Peyer's patch (tissue), 4 donors: ENCODE results near the gene WDR46. TPM values are rescaled to one million over a fixed set of nuclear protein-coding genes. Genes with fewer than 3 reads are reported as not detected.

Source experiments
- DNase-seq, 3 donors: peaks; one replicate each; pipeline ENCODE4 v3.0.0-alpha.2; 2017 to 2019
- H3K27ac ChIP-seq, 4 donors: fragments of 200-600 bp; sonication (generic); one replicate each; pipeline ENCODE4 v1.5.1; 2016 to 2019
- H3K27me3 ChIP-seq, 2 donors: fragments of 200-600 bp; sonication (generic); one replicate each; pipeline ENCODE4 v1.5.1; 2019
- H3K36me3 ChIP-seq, 3 donors: fragments of 200-600 bp; sonication (generic); one replicate each; pipeline ENCODE4 v1.5.1; 2016 to 2019
- H3K4me1 ChIP-seq, 4 donors: fragments of 200-600 bp; sonication (generic); one replicate each; pipeline ENCODE4 v1.5.1; 2016 to 2019
- H3K4me3 ChIP-seq, 4 donors: fragments of 200-600 bp; sonication (generic); 1 replicate in 3 of 4; 2 replicates in 1 of 4; pipeline ENCODE4 v1.5.1; 2016 to 2019; ENCODE audit warnings: mild to moderate bottlenecking in 1 of 4
- H3K9me3 ChIP-seq, 4 donors: fragments of 200-600 bp; sonication (generic); one replicate each; pipeline ENCODE4 v1.5.1; 2016 to 2019; ENCODE audit warnings: mild to moderate bottlenecking in 1 of 4
- CTCF ChIP-seq, 6 experiments: fragments of 450-650 bp in 4 of 6; fragments of 200-600 bp in 2 of 6; sonication (generic) in 1 of 6; IDR thresholded peaks; one replicate each; pipeline ENCODE4 v1.5.1; 2017 to 2019; ENCODE audit warnings: antibody characterized with exemption in 6 of 6, mild to moderate bottlenecking in 3 of 6, moderate library complexity in 1 of 6
- POLR2A ChIP-seq, 2 donors: fragments of 450-650 bp; IDR thresholded peaks; one replicate each; pipeline ENCODE4 v1.5.1; 2017; ENCODE audit warnings: antibody characterized with exemption in 2 of 2, mild to moderate bottlenecking in 2 of 2, moderate library complexity in 2 of 2
- total RNA-seq, 4 donors: library from RNA; depleted of rRNA; stranded (reverse); fragments of >200 nt; gene quantifications; one replicate each; pipeline ENCODE4 v1.1.0, GENCODE V29; 2016

WDR46 gene
- total RNA-seq, 4 donors from 2014 or later = 22.1 to 102 (median 34.3) TPM

GRCh38 chr6:33273129-33273923 is 15.7 kb downstream of the WDR46 start:
- peak overlapping the region in 3 of 4 donors; percentile 69 to 77 (median 70) for H3K4me3 ChIP-seq
- H3K4me1 ChIP-seq = peaks cover 0 to 66% (median 20%) of the 10 kb centered on the region in 4 donors

GRCh38 chr6:33272275-33273128 is 16.5 kb downstream of the WDR46 start:
- Histone ChIP-seq H3K9me3 (no peaks in the 10 kb centered on the region), H3K4me3 (peak overlapping the region; percentile 65 to 77 (median 70)), H3K27ac (peak overlapping the region; percentile 83 to 95 (median 90)), H3K4me1 (peaks cover 0 to 58% (median 19%) of the 10 kb centered on the region in 4 donors), H3K36me3 (peaks cover 0 to 46% (median 0%) of the 10 kb centered on the region in 3 donors), H3K27me3 (no peaks in the 10 kb centered on the region)
- DNase-seq = no peak
- TF ChIP-seq POLR2A (IDR thresholded peaks at IDR 0.05) = peak in 1 of 2 donors; percentile 5
- no peak for TF ChIP-seq CTCF (IDR thresholded peaks at IDR 0.05)

More at GRCh38 chr6:33273129-33273923, 15.7 kb downstream of the WDR46 start:
- Histone ChIP-seq H3K36me3 (peaks cover 0 to 38% (median 0%) of the 10 kb centered on the region in 3 donors), H3K27me3 (no peaks in the 10 kb centered on the region), H3K27ac (peak overlapping the region in 3 of 4 donors; percentile 83 to 95 (median 90)), H3K9me3 (no peaks in the 10 kb centered on the region)
- TF ChIP-seq POLR2A (IDR thresholded peaks at IDR 0.05) (no peak), CTCF (IDR thresholded peaks at IDR 0.05) (no peak)
- no peak for DNase-seq

- H3K27me3 ChIP-seq = no peaks in the 10 kb centered on the region
- peak; percentile 90 to 96 for TF ChIP-seq POLR2A (IDR thresholded peaks at IDR 0.05)
- peak in 1 of 6 experiments; percentile 2 for TF ChIP-seq CTCF (IDR thresholded peaks at IDR 0.05)
- H3K27ac ChIP-seq = peak within 1 kb of the TSS; percentile 83 to 95 (median 90)
- H3K4me1 ChIP-seq = peaks cover 0 to 57% (median 18%) of the 10 kb centered on the region in 4 donors
- peak; percentile 90 to 98 (median 96) for DNase-seq
- peak within 1 kb of the TSS; percentile 65 to 77 (median 70) for H3K4me3 ChIP-seq
- H3K36me3 ChIP-seq = peaks cover 0 to 54% (median 0%) of the 10 kb centered on the region in 3 donors
- H3K9me3 ChIP-seq = no peaks in the 10 kb centered on the region
These were observed 17.4 kb downstream of the WDR46 start, which contains the start of the genes RPS18 and VPS52 for GRCh38 chr6:33271468-33272274. Gene RPS18, plus strand, starts transcription at chr6:33272075. Its CDS starts 45 bp downstream, at chr6:33272120. Gene VPS52, minus strand, starts transcription at chr6:33271876. Its CDS starts 201 bp downstream, at chr6:33271675.

GRCh38 chr6:33271117-33271467 is 17.9 kb downstream of the WDR46 start:
- Histone ChIP-seq H3K27me3 (no peaks in the 10 kb centered on the region), H3K27ac (peak overlapping the region; percentile 83 to 95 (median 90)), H3K9me3 (no peaks in the 10 kb centered on the region), H3K4me1 (peaks cover 0 to 51% (median 13%) of the 10 kb centered on the region in 4 donors), H3K4me3 (peak overlapping the region; percentile 65 to 77 (median 70)), H3K36me3 (peaks cover 0 to 56% (median 0%) of the 10 kb centered on the region in 3 donors)
- no peak for DNase-seq
- TF ChIP-seq CTCF (IDR thresholded peaks at IDR 0.05) = peak in 1 of 6 experiments; percentile 13
- TF ChIP-seq POLR2A (IDR thresholded peaks at IDR 0.05) = no peak
